GM04504 (cell line): Measurements from ENCODE around the gene KEL.

ENCODE experiments used
- DNase-seq: peaks from one replicate; pipeline ENCODE4 v3.0.0-alpha.2; 2012; ENCODE audit warnings: low read depth

The KEL gene

DNA sequence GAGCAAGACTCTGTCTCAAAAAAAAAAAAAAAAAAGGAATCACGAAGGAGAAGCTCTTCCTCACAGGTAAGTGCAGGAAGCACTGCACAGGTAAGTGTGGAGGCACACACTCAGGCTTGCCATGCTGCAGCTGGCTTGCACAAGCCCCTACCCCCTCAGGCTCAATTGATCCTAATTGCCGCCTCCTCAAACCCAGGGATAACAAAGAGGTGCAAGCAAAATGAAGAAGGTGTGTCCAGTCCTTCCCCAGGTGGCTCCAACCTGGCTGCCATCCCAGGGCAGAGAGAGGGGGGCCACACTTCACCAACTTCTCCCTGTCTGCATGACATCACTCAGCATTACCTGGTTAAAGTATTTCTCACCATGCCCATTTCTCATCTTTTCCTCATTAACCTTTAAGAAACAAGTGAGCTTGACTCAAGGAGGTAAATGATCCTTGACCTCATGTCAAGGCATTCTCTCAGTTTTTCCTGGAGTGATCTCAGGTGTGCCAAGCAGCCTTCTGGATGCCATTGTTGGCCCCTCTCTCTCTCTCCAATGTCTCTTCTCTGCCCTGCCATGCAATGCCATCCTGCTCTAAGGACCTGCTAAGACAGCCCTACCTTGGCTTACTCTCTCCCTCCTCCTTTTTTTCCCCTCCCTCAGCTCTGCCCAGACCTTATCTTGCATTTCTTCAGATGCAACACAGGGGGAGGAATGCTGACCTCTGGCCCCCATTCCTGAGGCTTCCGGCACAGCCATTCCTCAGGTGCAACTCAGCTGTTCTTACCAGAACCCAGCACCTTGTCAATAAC, 63.6 kb downstream of the KEL start:
- no peak for DNase-seq

DNA sequence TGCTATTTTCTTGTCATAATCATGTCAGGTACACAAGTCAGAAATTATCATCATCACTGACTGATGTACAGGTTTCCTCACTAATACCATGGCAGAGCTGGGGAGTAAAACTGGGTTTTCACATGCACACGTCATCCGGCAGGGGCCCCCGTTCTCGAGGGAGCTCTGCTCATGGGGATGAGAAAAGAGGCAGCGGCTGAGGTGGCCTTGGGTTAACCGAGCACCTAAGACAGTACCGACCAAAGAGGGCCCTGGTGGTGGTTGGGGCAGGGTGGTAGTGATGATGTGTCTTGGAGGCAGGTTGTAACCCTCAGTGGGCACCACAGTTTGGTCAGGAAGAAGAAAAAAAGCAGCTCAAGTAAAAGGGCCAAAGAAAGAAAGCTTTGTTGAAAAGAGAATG, 64.5 kb downstream of the KEL start:
- no peak for DNase-seq

DNA sequence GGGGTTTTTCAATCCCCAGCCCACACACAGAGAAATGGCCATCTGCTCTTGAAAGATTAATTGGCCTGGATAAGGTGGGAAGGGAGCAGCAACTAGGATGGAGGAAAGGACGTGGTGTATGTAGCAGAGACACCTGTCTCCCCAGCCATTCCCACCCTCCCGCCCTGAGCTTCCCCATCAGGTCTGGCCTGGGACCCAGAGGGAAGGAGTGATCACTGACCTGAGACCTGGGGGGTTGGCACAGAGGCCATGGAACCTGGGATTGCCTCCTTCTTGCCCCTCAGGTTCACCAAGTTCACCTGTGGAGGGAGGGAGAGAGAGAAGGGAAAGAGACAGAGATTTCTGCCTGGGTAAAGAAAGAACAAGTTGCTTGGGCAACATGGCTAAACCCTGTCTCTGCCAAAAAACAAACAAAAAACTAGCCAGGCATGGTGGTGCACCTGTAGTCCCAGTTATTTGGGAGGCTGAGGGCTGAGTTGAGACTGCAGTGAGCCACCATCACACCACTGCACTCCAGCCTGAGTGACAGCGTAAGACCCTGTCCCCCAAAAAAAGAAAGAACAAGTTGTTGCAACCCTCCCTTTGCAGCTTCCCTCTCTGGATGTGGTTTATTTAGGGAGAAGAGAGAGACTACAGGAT, 65.3 kb downstream of the KEL start:
- DNase-seq: no peak

DNA sequence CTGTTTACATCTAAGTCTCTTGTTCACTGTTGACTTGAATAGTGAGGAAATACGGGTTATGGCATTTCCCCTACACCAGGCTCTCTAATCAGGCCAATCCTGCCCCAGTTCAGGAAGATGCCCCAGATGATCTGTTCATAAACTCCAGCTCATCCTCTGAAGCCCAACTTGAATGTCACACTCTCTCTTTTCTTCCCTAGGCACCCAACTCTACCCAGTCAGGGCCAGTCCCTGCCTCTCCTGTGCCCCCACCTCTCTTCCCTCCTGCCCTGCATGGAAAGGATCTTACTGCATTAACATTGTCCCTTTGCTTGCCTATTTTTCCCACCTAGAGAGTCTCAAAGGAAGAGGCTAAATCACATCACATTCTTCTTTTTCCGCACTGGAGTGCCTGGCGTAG, 66.0 kb downstream of the KEL start:
- no peak for DNase-seq

DNA sequence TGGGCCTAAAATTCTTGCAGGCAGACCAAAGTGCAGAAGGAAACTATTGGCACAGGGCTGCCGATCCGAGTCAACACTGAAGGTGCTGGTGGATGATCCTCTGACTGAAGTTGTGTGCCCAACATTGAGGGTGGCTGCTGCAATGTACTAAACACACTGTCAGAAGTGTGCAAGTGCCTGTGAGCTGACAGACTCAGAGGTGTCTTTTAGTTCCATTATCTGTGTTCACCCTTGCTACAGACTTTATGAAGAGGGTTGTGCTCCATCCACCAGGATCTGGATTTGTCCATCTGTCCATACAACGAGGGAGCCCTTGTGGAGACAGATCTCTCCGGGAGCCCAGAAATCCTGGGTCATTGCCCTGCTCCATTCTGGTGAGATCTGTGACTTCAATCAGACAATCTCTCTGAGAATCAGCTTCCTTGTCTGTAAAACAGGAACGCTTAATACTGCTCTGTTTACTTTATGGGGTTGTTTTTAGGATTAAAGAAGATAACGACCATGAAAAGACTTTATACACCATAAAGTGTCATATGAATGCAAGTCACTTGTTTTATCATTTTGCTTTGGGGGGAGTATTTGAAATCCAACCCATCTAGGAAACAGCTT, 67.1 kb downstream of the KEL start:
- DNase-seq: no peak

DNA sequence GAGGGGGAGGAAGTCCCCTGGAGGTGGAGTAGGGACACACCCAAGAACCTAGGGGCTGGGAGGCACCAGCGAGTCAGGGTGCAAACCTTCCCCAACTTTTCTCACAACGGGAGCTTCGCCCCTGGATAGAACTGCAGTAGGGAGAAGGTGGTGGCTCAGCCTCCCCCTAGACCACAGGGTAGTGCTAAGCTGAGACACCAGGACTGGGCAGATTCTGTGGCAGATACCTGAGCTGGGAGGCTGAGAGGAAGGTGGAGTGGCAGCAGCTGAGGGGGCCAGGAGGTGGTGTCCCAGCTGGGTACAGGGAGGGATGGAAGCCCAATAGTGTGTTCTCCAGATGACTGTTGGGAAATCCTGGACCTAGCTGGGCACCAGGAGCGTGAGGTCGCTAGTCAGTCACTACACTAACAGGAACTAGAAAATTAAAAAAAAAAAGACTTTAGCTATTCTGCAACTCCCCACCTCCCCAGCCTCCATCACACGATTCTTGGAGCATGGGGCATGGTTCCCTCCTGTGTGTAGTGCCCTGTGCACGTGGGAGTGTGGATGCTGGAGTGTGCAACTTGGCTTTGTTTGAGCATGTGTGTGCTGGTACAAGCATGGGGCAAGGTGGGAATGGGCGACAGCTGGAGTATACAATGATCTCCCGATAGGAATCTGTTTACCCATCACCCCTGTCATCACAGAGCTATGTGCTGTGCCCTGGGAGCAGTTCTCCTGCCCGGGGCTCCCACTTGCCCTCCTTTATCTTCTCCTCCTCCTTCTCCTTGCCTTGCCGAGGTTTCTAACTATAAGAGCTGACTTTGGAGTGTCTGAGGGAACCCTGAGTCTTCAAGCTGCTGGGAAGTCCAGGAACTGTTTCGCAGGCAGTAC, 67.8 kb downstream of the KEL start:
- DNase-seq: no peak

DNA sequence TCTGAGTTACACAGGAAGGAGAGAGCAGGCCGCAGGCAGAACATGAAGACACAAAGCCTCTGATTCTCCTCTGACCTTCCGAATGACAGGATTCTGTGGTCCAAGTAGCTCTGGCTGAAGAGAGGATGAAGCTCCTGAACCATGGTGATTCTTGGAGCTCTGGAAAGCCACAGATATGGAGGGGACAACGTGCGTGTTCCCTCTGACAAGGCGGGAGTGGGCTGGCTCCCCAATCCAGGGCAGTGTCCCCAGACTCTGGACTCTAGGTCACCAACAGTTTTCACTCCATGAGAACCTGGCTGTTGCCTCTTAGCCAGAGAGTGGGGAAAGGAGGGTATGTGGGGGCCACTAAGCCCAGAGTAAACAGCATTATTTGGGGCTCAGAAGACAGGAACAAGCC, 69.2 kb downstream of the KEL start:
- no peak for DNase-seq

DNA sequence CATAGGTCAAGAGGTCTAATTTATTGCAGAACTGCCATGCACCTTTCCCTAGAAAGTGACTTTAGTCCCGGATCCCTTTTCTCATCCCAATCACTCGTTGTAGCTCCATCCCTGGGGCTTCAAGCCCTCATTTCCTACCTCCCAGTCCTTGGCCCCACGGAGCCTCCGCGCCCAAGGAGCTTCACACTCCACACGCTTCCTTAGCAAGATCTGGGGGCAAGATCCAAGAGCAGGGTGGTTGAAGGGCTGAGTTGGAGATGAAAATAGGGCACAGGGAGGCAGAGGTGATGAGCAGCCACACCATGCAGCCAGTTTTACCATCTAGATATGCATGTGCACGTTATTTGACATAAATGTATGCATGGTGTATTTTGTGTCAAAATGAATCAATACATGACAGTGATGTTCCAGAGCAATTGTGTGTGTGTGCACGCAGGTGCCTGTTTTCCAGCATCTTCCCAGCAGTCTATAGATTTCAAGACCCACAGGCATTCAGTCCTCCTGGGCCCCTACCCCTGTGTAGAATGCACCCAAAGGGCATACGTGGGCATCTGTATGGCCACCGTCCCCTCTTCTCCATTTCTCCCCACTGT, 70.6 kb downstream of the KEL start:
- DNase-seq: no peak
